ENCODE measurements around the gene CAPN12.

The CAPN12 gene

DNA sequence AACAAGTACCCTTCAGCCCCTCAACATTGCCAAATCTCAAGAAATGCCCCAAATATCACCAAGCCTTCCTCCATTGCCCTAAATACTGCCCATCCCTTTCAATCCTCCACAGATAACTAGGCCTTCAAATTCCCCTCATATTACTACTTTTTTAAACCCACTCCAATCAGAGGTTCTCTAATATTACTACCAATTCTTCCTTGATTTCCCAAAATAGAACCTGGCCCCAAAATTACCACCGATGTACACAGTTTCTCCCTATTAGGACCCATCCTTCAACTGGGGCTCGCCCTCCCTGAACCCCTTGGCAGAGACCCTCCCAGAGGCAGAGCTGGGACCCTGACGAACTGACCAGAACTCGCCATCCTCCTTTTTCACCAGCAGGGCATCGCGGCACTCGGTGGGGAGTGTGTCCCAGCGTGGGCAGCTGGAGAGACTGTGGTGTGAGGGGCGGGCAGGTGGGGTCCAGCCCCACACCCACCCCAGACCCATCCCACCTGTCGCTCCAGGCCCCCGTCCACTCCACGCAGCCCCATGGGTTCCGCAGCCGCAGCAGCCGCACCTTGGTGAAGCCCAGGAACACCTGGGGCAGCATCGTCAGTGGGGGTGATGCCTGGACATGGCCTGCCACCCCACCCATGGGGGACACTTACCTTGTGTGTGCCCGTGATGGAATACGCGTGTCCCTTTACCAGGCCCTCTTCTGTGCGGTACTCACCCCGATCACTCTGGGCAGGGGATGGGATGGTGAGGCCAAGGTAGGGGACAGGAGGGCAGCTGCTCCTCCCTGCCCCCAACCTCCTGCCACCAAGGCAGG lies 6.1 kb downstream of the CAPN12 start:
- DNase-seq: no peak

- DNase-seq: no peak
Observed at GRCh38 chr19:38737281-38737865, 6.9 kb downstream of the CAPN12 start.

GRCh38 chr19:38736413-38737280 lies 7.6 kb downstream of the CAPN12 start:
- peak; percentile 63 for DNase-seq

- DNase-seq: peak; percentile 60
Observed at GRCh38 chr19:38736036-38736412, 8.2 kb downstream of the CAPN12 start.

GRCh38 chr19:38735257-38735686 lies 9.0 kb downstream of the CAPN12 start:
- DNase-seq: peak; percentile 25

GRCh38 chr19:38734426-38735256 lies 9.6 kb downstream of the CAPN12 start:
- DNase-seq: peak; percentile 24

DNA sequence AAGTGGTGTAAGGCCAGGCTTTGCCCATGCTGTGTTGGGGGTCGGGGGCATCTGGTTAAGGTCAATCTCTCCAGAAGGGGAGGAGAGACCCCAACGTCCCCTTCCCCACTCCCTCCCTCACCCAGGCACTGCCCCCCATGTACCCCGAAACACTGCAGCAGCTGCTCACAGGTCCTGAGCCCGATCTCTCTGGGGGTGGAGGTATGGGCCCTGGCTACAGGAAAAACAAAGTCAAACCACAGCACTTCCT lies 10.2 kb downstream of the CAPN12 start:
- DNase-seq: no peak

GRCh38 chr19:38733493-38734175 lies 10.6 kb downstream of the CAPN12 start:
- DNase-seq: no peak

GRCh38 chr19:38733241-38733492 lies 11.1 kb downstream of the CAPN12 start:
- no peak for DNase-seq

- DNase-seq: no peak
Observed at GRCh38 chr19:38731654-38732301, 12.5 kb downstream of the CAPN12 start.

DNA sequence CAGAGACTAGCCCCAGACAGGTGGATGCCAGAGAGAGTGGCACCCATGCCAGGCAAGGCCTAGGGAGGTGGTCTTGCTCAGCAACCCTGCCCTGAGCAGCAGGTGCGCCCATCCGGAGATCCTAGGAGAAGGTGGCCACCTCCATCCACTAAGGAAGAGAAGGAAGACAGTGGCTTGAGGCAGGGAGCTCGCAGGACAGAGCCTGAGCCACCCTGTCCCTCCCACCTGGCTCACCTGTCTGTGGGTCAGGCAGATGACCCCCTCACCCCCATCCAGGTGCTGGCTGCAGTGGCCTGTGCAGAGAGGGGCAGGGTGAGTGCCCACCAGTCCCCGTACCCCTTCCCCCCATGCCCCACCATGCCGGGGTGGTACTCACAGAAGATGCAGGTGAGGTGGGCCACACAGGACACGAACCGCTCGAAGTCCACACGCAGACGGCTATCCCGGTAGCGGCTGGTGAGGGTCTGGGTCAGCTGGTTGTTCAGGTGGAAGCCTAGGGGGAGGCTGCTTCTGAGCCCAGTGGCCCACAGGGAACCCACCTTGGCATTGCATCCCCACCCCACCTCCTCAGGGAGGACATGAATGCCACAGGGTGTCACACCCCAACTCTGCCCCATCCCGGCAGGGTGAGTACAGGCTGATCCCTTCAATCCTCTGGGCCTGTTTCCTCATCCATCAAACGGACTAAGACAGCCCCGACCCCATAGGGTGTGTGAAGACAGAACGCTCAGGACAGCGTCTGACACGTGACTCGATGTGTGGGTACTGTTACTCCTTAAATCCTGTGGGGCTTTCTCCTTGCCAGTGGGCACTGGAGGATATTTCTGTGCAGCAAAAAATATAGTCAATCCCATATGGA lies 13.3 kb downstream of the CAPN12 start:
- DNase-seq: no peak

DNA sequence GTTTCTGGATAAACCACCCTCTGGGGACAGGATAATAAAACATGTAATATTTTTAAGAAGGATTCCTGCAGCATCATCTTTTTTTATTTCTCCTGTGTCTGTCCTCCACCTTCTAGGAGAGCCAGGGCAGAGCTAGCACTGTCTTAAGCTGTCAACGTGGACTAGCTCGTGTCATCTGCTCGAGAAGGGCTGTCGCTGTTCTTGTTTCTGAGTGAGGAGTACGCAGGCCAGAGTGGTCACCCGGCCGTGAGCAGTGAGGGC lies 13.9 kb downstream of the CAPN12 start:
- DNase-seq: no peak

- peak; percentile 79 for DNase-seq
Observed at GRCh38 chr19:38729653-38730469, 14.4 kb downstream of the CAPN12 start.

- no peak for DNase-seq
Observed at GRCh38 chr19:38728752-38729541, 15.3 kb downstream of the CAPN12 start.

GRCh38 chr19:38727868-38728660 lies 16.2 kb downstream of the CAPN12 start:
- no peak for DNase-seq

GRCh38 chr19:38727306-38727867 lies 16.9 kb downstream of the CAPN12 start:
- no peak for DNase-seq

DNA sequence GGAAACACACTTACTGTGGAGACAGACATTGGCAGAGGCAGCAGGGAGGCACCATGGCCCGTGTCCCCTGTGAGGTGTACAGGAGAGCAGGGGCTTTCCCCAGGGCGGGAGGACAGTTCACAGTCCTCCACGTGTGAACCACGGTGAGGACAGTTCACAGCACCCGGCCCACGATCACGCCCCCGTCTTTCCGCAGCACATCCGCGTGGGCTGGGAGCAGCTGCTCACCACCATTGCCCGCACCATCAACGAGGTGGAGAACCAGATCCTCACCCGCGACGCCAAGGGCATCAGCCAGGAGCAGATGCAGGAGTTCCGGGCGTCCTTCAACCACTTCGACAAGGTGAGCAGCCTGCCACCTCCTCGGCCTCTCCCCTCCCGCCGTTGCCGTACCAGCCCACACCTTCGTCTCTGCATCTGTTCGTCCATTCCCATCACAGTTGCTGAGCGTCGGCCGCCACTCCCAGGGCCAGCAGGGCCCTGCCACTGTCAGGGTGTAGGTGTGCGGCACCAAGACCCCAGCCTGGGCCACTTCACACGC lies 17.4 kb downstream of the CAPN12 start:
- no peak for DNase-seq

- no peak for DNase-seq
Observed at GRCh38 chr19:38726284-38726673, 18.0 kb downstream of the CAPN12 start.

All from activated CD4-positive, alpha-beta T cell treated with anti-CD3 and anti-CD28 coated beads, Interleukin-2, amount 50 U/mL, for 1 hour (primary cell).